HuH-7.5 (cell line): ENCODE measurements around the gene EDIL3.
"Not testable (repeated sequence)": the region's sequence is repeated elsewhere in the genome, so short reads cannot be mapped to it uniquely, and the experiment has no call there.

Source experiments
- DNase-seq: peaks from one replicate; pipeline ENCODE4 v3.0.0; 2011; ENCODE audit warnings: low spot score

EDIL3 gene

DNA sequence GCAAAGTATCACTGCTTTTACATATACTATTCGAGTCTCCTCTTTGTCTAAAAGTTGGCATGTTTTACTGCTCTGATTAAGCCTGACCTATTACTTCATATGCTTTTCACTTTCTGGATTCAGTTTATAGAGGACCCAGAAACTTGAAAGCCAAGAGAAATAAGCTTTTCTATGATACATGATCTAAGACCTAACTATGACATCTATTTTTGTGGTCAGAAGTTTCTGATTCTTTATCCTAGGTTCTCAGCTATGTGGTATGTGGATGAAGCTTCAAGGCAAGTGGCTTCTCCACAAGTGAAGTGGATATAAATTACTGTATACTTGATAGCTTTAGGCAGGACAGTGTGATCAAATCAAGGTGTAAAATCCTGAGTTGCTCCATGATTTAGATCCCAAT lies 6.3 kb downstream of the EDIL3 start:
- no peak for DNase-seq

DNA sequence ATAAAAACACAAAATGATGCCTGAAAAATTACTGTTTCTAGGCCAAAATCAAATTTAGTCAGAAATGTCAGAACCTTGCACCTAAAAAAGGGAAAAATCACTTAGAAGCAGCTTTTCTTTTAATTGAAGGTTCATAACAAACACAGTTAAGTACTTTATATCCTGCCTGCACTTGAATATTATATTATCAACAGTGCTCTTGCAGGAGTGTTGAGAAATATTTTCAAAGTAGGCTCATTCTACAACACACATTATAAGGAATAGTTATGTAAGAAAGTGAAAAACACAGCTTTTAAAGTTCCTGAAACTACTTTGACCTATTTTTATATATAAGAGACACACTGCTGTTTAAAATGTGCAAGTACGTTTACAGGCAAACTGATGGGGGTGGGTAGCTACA lies 8.3 kb downstream of the EDIL3 start:
- no peak for DNase-seq

DNA sequence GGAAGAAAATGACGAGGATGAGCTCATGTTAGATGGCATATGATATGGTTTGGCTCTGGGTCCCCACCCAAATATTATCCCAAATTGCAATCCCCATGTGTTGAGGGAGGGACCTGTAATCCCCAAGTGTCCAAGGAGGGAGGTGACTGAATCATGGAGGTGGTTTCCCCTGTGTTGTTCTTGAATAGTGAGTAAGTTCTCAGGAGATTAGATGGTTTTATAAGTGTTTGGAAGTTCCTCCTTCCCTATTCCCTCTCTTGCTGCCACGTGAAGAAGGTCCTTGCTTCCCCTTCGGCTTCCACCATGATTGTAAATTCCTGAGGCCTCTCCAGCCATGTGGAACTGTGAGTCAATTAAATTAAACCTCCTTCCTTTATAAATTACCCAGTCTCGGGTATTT lies 10.1 kb downstream of the EDIL3 start:
- no peak for DNase-seq

DNA sequence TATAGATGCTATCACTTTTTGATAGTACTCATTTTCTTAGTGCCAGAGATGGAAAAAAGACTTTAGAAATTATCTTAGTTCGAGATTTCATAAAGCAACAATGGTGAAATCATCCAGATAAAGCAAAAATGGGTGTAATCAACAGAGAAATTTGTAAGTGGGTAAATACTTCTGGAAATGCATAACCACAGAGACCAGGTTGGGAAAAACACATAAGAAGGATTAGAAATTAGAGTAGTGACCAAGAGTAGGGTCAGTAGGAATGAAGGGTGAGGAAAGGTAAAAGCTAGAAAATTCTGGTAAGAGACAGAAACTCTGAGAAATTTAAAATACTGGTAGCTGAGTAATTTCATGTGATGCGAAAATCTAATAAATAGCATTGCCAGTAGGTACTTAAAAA lies 11.2 kb downstream of the EDIL3 start:
- no peak for DNase-seq

DNA sequence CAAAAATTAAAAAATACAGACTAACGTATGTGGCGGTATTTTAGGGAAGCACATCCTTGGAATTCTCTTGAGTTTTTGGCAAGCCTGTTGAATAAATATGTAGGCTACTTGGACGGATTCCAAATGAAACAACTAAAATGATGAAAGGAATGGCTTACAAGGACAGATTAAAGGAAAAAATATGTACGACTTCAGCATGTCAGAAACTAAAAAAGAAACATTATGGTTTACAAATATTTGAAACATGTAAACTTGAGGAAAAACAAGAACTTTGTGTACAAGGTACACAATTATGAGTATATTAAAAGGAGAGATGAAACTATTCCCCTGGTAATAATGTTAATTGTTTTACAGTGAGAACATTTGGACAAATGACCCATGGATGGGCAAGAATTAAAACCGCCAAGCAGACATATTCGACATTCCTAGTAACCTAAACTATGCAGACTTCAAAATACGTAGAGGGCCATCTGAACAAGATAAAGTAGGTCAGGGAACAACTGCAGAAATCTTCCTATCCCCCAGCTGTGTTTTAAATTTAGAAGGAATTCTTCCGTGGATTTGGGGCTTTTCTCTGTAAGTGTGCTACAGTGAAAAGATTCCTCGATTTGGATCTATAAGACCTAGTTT lies 12.5 kb downstream of the EDIL3 start:
- no peak for DNase-seq

DNA sequence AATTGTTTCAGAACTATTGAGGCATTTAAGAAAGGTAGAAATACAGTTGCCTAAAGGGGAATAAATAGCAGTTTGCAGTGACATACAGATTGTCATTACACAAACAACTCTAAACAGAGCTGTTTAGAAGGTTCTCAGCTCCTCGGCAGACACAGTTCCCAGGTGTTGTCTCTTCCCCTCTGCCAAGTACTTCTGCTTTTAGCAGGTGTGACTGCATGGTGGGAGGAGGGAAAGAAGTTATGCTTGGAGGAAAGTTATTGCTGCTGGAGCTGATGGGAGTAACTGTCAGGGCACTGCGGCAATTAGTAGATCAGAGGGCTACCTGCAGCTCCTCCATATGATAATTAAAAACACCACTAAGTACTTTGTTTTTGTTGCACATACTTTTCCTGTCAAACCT lies 14.5 kb downstream of the EDIL3 start:
- no peak for DNase-seq

DNA sequence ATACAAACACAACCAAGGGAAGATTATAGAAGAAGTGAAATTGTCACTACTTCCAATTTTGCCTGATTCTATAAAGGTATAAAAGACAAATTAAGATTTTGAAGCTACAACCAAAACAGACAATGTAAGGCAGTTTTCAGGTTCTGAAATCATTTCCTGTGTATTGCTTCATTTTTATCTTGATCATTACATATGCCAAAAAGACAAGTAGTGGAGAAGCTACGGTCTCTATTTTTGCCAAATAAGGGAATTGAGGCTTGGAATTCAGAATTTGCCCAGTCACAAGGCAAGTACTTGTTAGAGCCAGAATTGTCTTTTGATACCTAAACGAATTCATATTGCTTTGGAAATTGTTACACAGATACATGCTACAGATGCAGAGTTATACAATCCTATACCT lies 20.6 kb downstream of the EDIL3 start:
- DNase-seq = no peak

DNA sequence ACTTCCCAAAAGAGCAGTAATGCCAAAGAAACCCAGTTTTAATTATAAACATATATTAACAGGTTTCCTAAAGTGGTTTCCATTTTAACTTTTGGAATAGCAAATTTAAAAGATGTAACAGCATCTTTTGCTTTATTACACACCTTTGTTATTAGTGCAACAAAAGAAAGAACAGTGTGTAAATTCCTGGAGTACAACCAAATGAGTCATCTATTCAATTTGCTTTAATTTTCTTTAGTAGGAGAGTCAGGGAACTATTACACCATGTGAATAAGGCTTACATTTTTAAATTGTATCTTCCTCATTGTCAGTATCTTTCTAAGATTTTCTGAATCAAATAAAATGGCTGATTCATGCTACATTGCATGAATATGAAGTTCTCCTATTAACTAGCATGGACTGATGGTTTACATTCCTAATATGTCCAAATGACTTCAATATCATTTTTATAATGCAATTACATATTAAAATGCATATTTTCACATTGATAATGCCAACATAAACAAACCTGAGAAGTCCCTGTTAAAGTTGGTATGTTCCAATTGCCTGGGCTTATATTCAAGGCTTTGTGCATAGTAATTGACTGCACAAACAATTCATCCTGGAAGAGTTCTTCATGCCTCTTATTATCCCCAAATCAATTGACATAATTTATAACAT lies 22.5 kb downstream of the EDIL3 start:
- no peak for DNase-seq

DNA sequence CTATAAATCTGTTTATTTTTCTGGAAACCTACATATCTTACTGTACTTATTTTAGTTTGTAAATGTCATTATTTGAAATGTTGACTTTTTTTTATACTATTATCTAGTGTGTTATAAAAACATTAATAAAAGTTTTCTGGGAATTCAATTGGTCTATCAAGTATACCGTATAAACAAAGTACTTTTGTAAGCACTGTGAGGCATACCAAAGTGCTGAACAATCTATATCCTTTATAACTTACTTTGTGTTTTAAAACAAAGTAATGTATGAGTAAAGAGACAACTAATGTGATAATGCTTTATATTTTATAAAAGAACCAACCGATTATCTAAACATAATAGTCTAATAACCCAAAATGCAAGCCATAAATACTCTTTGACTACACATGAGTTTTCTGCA lies 23.1 kb downstream of the EDIL3 start:
- DNase-seq = no peak

DNA sequence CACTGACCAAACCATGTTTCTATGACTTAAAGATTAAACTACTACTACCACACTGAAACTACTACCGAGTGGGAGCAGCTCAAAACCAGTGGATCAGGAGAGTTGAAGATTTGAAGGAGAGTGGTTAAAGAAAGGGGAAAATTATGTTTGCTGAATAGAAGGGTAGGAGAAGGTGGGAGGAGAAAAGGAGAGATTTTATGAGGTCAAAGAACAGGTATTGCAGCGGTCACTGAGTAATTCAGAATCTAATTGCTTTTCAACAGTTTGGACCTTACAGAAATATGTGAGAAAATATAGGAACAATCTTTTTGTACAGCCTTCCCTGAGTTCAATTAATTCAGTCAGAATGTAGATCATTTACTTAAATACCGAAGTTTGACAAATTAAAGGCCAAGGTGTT lies 24.6 kb downstream of the EDIL3 start:
- no peak for DNase-seq

DNA sequence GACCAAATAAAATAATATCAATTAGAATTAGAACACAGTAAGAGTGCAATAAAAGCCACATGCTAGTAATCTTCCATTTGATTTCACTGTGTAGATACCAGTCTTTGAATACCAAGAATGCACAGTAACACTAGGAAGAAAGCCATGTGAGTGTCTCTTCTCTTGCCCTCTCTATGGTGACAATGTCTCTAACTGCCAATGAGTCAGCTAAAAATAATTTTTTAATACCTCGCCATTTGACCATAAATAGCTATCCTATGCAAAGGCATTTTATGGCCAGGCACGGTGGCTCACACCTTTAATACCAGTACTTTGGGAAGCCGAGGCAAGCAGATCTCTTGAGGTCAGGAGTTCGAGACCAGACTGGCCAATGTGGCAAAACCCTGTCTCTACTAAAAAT lies 30.6 kb downstream of the EDIL3 start:
- no peak for DNase-seq

DNA sequence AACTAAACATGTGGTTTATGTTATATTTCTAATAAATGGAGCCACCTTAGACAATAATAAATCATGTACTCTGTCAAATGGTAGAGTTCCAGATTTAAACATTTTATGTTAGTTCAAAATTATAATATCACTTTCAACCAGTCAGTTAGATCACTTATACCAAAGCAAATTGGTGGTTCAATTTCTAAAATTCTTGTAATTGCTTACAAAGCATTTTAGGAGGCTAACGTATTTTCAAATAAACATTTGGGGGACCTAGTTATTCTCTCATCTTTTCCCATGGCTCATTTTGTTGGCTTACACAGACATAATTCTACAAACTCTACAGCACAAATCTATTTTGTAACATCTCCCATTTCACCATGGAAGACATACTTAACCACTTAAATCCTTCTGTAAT lies 39.9 kb downstream of the EDIL3 start:
- DNase-seq = no peak

DNA sequence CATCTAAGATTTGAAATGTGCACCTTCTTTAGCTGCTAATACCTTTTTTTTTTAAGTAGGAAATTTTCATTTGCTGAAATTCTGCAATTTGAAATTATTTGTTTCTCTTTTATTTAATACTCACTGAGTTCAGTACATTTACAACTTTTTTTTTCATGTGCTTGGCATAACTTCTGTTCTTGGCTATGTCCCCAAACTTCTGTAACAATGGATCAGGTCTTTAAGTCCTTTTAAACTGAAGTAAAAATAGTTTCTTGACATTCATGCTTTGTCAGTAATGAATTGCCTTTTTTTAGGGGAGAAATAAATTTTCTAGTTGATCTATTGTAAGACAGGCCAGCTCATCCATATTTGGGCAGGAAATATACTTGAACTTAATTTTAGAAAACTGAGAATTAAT lies 41.5 kb downstream of the EDIL3 start:
- DNase-seq = no peak

DNA sequence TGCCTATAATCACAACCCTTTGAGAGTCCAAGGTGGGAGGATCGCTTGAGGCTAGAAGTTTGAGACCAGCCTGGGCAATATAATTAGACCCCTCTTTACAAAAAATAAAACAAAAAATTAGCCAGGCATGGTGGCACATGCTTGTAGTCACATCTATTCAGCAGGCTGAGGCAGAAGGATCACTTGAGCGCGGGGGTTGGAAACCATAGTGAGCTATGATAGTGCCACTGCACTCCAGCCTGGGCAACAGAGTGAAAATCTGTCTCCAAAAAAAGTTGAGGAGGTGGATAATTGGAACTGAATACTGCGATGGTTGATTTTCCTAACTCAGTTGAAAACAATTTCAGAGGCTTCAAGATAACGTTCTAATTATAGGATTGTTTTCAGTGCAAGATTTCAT lies 52.6 kb downstream of the EDIL3 start:
- no peak for DNase-seq

DNA sequence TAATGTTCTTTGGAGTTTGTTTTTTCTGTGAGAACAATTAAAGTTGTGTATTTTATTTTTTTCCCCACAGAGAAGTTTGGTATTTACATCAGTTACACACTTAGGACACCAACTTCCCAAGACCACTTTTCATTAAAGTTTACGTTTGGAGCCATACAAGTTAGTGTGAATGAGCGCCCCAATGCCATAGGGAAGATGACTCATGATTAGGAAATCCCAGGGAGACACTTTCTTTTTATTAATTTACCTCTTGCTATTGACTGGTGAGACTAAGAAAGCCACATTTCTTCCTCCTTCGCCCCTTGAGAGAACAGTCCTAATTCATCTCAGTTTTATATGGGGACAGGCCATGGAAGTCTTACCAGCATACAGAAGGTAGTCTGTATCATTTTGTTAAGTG lies 57.1 kb downstream of the EDIL3 start:
- no peak for DNase-seq

DNA sequence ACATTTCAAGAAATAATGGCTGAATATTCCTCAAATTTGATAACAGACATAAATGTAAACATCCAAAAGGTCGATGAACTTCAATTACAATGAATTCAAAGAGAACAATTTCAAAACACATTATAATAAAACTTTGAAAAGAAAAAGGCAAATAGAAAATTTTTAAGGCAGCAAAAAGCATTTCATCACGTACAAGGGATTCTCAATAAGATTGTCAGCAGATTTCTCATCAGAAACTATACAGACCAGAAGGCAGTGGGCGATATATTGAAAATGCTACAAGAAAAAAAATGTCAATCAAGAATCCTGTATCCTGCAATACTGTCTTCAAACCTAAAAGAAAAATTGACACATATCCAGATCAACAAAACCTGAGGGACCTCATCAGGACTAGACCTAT lies 62.0 kb downstream of the EDIL3 start:
- DNase-seq = no peak

DNA sequence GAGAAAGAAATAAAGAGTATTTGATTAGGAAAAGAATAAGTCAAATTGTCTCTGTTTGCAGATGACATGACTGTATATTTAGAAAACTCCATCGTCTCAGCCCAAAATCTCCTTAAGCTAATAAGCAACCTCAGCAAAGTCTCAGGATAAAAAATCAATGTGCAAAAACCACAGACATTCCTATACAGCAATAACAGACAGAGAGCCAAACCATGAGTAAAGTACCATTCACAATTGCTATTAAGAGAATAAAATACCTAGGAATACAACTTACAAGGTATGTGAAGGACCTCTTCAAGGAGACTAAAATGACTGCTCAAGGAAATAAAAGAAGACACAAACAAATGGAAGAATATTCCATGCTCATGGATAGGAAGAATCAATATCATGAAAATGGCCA lies 66.9 kb downstream of the EDIL3 start:
- DNase-seq = not testable (repeated sequence)

DNA sequence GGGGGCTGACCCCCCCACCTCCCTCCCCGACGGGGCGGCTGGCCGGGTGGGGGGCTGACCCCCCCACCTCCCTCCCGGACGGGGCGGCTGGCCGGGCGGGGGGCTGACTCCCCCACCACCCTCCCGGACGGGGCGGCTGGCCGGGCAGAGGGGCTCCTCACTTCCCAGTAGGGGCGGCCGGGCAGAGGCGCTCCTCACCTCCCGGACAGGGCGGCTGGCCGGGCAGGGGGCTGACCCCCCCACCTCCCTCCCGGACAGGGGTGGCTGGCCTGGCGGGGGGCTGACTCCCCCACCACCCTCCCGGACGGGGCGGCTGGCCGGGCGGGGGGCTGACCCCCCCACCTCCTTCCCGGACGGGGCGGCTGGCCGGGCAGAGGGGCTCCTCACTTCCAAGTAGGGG lies 72.4 kb downstream of the EDIL3 start:
- DNase-seq = not testable (repeated sequence)

DNA sequence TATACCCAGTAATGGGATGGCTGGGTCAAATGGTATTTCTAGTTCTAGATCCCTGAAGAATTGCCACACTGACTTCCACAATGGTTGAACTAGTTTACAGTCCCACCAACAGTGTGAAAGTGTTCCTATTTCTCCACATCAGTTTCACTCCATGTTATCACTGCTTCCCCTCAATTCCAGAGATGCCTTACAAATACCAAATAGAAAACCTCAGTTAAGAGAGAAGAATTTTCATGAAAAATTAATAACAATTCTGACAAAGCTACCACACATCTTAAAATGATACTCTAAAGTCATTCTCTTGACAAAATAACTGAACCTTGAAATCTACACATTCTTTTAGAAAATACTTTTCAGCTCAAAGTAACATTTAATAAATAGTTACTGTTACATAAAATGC lies 74.8 kb downstream of the EDIL3 start:
- not testable (repeated sequence) for DNase-seq

DNA sequence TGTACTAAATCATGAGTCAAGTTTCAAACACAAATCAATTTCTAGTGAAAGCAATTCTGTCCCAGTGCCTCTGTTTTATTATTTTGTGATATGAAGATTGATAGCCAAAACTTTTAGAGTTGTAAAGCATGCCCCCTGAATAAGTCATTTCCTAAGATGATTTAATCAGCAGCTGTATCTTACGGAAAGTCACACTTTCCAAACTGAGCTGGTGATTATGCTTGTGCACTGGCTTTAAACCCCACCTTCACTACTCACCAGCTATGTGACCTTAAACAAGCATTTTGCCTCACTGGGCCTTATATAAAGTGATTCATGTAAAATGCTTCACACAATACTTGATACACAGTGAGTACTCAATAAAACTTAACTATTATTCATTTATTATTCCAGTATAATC lies 78.1 kb downstream of the EDIL3 start:
- DNase-seq = no peak

DNA sequence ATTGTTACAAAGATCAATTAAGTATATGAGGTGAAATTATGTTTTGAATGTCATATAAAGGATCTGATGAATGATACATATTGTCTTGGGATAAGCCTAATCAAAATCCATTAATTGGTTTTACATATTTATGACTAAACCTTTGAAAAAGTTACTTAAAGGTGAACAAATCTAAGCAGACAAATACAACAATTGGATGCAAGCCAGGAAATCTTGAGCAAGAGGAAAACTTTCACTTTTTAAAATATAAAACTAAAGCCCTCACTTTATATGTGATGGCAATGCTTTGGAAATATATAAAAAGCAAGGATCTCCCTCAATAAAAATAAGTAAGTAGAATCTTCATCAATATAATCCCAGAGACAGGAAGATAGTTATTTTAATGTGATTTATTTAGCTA lies 80.1 kb downstream of the EDIL3 start:
- DNase-seq = no peak

DNA sequence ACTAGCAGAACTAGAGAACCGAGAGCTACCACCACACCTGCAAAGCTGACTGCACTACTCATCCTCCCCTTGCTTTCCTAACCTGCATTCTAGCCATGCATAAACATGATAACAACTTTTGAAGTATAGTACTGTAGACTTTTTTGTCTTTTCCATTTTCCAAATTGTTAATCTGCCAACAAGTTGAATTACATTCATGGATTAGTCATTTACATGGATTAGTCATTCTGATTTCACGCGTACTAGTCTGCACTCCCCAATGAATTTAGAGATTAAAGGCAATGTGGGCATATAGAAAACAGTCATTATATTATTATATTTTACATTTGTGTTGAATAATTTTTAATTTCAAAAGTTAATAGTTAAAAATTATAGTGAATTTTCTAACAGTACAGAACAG lies 81.4 kb downstream of the EDIL3 start:
- DNase-seq = no peak

DNA sequence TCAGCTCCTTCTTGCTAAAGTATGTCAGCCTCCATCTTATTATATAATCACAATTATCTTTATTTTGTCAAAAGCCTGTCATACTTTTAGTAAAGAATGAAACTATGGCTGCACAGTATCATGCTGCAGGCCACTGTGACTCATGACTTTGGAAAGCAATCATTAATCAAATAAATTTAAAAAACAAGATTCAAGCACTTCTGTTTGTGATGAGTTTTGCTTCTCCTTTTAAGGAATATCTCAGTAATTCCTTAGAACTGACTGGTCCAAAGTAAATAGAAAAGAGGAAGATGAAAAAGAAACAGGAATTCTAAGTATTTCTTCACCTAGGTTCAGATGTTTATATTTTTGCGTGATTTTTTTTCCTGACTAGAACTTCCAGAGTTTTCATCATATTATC lies 83.1 kb downstream of the EDIL3 start:
- no peak for DNase-seq

DNA sequence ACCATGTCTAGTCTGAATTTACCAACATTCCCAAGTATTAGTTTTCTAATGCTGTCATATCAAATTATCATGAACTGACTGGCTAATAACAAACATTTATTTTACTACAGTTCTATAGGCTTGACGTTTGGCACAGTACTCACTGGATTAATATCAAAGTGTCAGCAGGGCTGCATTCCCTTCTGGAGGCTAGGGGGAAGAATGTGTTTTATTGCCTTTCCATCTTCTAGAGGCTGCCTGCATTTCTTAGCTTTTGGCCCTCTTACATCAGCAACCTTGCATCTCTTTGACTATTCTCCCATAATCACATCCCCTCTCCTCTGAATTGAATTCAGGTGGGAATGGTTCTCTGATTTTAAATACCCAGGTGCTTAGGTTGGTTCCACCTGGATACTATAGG lies 84.7 kb downstream of the EDIL3 start:
- no peak for DNase-seq
